ENCODE data around the gene KRT222.

DNA sequence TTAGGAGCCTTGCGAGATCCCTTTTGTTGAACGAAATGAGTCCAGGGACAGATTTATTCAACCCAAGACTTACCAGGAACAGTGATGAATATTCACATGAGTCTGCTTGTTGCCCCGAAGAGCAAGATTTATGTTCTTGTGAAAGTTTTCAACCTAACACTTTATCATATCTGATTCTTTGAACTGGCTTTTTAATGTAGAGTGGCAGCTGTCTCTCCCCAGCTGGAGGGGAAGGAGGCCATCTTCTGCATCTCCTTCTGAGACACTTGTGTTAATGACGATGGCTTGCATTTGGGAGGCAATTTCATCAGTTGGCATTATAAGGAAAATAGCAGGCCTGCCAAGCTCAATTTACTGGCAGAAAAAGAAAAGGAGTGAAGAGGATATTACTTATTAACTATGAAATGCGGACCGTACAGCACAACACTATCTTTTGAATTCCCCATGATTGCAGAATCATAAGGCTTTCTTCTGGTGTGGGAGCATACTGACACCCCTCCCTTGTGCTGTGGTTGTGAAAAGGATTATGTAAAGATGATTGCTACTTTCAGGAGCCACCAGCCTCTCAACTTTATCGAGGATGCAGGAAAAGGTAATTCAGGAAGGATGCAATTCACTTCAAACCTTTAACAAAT, 53.0 kb downstream of the KRT222 start:
- TF ChIP-seq, protein P1, sequence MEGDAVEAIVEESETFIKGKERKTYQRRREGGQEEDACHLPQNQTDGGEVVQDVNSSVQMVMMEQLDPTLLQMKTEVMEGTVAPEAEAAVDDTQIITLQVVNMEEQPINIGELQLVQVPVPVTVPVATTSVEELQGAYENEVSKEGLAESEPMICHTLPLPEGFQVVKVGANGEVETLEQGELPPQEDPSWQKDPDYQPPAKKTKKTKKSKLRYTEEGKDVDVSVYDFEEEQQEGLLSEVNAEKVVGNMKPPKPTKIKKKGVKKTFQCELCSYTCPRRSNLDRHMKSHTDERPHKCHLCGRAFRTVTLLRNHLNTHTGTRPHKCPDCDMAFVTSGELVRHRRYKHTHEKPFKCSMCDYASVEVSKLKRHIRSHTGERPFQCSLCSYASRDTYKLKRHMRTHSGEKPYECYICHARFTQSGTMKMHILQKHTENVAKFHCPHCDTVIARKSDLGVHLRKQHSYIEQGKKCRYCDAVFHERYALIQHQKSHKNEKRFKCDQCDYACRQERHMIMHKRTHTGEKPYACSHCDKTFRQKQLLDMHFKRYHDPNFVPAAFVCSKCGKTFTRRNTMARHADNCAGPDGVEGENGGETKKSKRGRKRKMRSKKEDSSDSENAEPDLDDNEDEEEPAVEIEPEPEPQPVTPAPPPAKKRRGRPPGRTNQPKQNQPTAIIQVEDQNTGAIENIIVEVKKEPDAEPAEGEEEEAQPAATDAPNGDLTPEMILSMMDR (conservative IDR thresholded peaks at IDR 0.05 in 1 of 2, IDR thresholded peaks at IDR 0.05 in 1 of 2; ENCODE audit: extremely low read depth in 1 of 2, insufficient read depth in 1 of 2, low read depth in 1 of 2, low read length in 2 of 2), result no peak
- no peak for TF ChIP-seq EZH2 (IDR thresholded peaks at IDR 0.05; ENCODE audit: borderline replicate concordance, low read length)

Measured in mammary epithelial cell (primary cell).